H1 (cell line): ENCODE results near the gene GPR65. TPM values are rescaled to one million over a fixed set of nuclear protein-coding genes. Genes with fewer than 3 reads are reported as not detected.

Experiments used
- CTCF ChIA-PET: fragments of 300-600 bp; sonication (Branson Sonifier 250); formaldehyde crosslinking; loops from one replicate; lab custom pipeline; 2021; ENCODE audit not compliant: partially characterized antibody; lab: Charles Lee
- POLR2A ChIA-PET: fragments of 300-600 bp; sonication (Branson Sonifier 250); formaldehyde crosslinking; loops from one replicate; lab custom pipeline; 2021; ENCODE audit warnings: inconsistent platforms; ENCODE audit not compliant: partially characterized antibody; lab: Charles Lee
- DNase-seq, 2 experiments: peaks; one replicate each; pipeline versions ENCODE4 v3.0.0 to v3.0.0-alpha.2; 2010 to 2022; ENCODE audit warnings: low spot score in 2 of 2, low read depth in 1 of 2, mixed read lengths in 1 of 2
- FAIRE-seq: peaks from 2 replicates; lab custom pipeline; 2011; peaks lifted over from hg19 to GRCh38; lab: Jason Lieb, UNC
- H2AFZ ChIP-seq: 2 replicates; pipeline ENCODE4 v1.8.1; 2012; ENCODE audit warnings: low read length, inconsistent platforms
- H2AK5ac ChIP-seq: 2 replicates; pipeline ENCODE4 v1.6.1; 2013; ENCODE audit warnings: low read depth, low read length
- H2BK120ac ChIP-seq: replicated peaks from 2 replicates; pipeline ENCODE3; 2013; ENCODE audit warnings: low read depth, low read length, inconsistent platforms
- H2BK12ac ChIP-seq: 2 replicates; pipeline ENCODE4 v1.6.1; 2013; ENCODE audit warnings: low read depth, low read length
- H2BK15ac ChIP-seq: 2 replicates; pipeline ENCODE4 v1.6.1; 2013; ENCODE audit warnings: low read length
- H2BK20ac ChIP-seq: 2 replicates; pipeline ENCODE4 v1.6.1; 2013; ENCODE audit warnings: low read length
- H2BK5ac ChIP-seq: 2 replicates; pipeline ENCODE4 v1.6.1; 2013; ENCODE audit warnings: low read depth, low read length
- H3K14ac ChIP-seq: 2 replicates; pipeline ENCODE4 v1.6.1; 2013; ENCODE audit warnings: inconsistent platforms; ENCODE audit not compliant: insufficient read length
- H3K18ac ChIP-seq: 2 replicates; pipeline ENCODE4 v1.6.1; 2013; ENCODE audit warnings: low read length; ENCODE audit errors: extremely low read depth
- H3K23ac ChIP-seq: 2 replicates; pipeline ENCODE4 v1.6.1; 2013; ENCODE audit warnings: inconsistent platforms; ENCODE audit not compliant: insufficient read length
- H3K23me2 ChIP-seq: 2 replicates; pipeline ENCODE4 v1.6.1; 2013; ENCODE audit warnings: low read depth, low read length
- H3K27ac ChIP-seq: 2 replicates; pipeline ENCODE4 v1.6.1; 2011; ENCODE audit warnings: low read depth, low read length, inconsistent platforms
- H3K27me3 ChIP-seq, 4 experiments: replicated peaks in 1 of 4; 1 replicate in 1 of 4; 2 replicates in 3 of 4; pipeline versions ENCODE4 v1.6.1 to v1.8.1; 2011 to 2013; ENCODE audit warnings: low read length in 3 of 4, mild to moderate bottlenecking in 3 of 4, inconsistent platforms in 2 of 4, mixed read lengths in 2 of 4, moderate library complexity in 1 of 4; ENCODE audit not compliant: control insufficient read depth in 3 of 4, insufficient read depth in 3 of 4; ENCODE audit errors: extremely low read depth in 1 of 4
- H3K36me3 ChIP-seq, 4 experiments: 2 replicates each; pipeline versions ENCODE4 v1.6.1 to v1.8.1; 2011 to 2013; ENCODE audit warnings: mild to moderate bottlenecking in 4 of 4, low read length in 3 of 4, moderate library complexity in 2 of 4, control low read depth in 1 of 4, inconsistent platforms in 1 of 4; ENCODE audit not compliant: insufficient read depth in 4 of 4, control insufficient read depth in 2 of 4
- H3K4ac ChIP-seq: replicated peaks from 2 replicates; pipeline ENCODE3; 2013; ENCODE audit warnings: low read length, low read depth, mixed read lengths, inconsistent platforms; ENCODE audit not compliant: insufficient read length
- H3K4me1 ChIP-seq, 4 experiments: replicated peaks in 1 of 4; 1 replicate in 1 of 4; 2 replicates in 3 of 4; pipeline versions ENCODE4 v1.6.1 to v1.8.1; 2011 to 2013; ENCODE audit warnings: low read length in 3 of 4, inconsistent platforms in 2 of 4, mixed read lengths in 1 of 4; ENCODE audit not compliant: insufficient read depth in 4 of 4, control insufficient read depth in 3 of 4
- H3K4me2 ChIP-seq, 2 experiments: 2 replicates each; pipeline versions ENCODE4 v1.6.1 to v1.8.1; 2011 to 2013; ENCODE audit warnings: low read depth in 2 of 2, low read length in 2 of 2, control low read depth in 1 of 2, inconsistent platforms in 1 of 2, mild to moderate bottlenecking in 1 of 2; ENCODE audit not compliant: insufficient read depth in 1 of 2
- H3K4me3 ChIP-seq, 4 experiments: fragments of 200-600, 300-600 bp in 1 of 4; sonication (generic), shearing (Covaris generic), sonication (Bioruptor Twin) in 1 of 4; 2 replicates each; pipeline versions ENCODE4 v1.5.1 to v1.8.1; 2011 to 2016; ENCODE audit warnings: low read length in 4 of 4, low read depth in 3 of 4, control low read depth in 2 of 4, inconsistent platforms in 2 of 4, mild to moderate bottlenecking in 2 of 4, mixed read lengths in 1 of 4, moderate library complexity in 1 of 4; ENCODE audit not compliant: insufficient read depth in 2 of 4; ENCODE audit errors: extremely low read depth in 1 of 4
- H3K56ac ChIP-seq: replicated peaks from 2 replicates; pipeline ENCODE3; 2013; ENCODE audit warnings: low read depth, mild to moderate bottlenecking, mixed read lengths, low read length, inconsistent platforms; ENCODE audit not compliant: insufficient read length
- H3K79me1 ChIP-seq: 2 replicates; pipeline ENCODE4 v1.6.1; 2013; ENCODE audit warnings: low read depth, low read length, control low read depth
- H3K79me2 ChIP-seq, 2 experiments: 2 replicates each; pipeline versions ENCODE4 v1.6.1 to v1.8.1; 2012 to 2013; ENCODE audit warnings: low read length in 2 of 2, mild to moderate bottlenecking in 2 of 2, inconsistent platforms in 1 of 2; ENCODE audit not compliant: insufficient read depth in 2 of 2, control insufficient read depth in 1 of 2
- H3K9ac ChIP-seq, 4 experiments: replicated peaks in 1 of 4; 1 replicate in 1 of 4; 2 replicates in 3 of 4; pipeline versions ENCODE4 v1.6.1 to v1.8.1; 2011 to 2013; ENCODE audit warnings: low read depth in 3 of 4, low read length in 3 of 4, control low read depth in 2 of 4, mild to moderate bottlenecking in 2 of 4, moderate library complexity in 2 of 4, inconsistent platforms in 1 of 4; ENCODE audit errors: extremely low read depth in 1 of 4
- H3K9me3 ChIP-seq, 2 experiments: 2 replicates each; pipeline versions ENCODE4 v1.6.1 to v1.8.1; 2012 to 2013; ENCODE audit warnings: mild to moderate bottlenecking in 2 of 2, moderate library complexity in 2 of 2, control low read depth in 1 of 2, inconsistent platforms in 1 of 2, low read depth in 1 of 2, low read length in 1 of 2, mixed read lengths in 1 of 2; ENCODE audit not compliant: insufficient read depth in 2 of 2
- H4K20me1 ChIP-seq, 2 experiments: replicated peaks in 1 of 2; 2 replicates each; pipeline versions ENCODE3 to v1.8.1; 2011 to 2013; ENCODE audit warnings: inconsistent platforms in 2 of 2, low read length in 2 of 2, mild to moderate bottlenecking in 1 of 2; ENCODE audit not compliant: insufficient read depth in 2 of 2, control insufficient read depth in 1 of 2
- H4K5ac ChIP-seq: 2 replicates; pipeline ENCODE4 v1.6.1; 2013; ENCODE audit warnings: low read length, low read depth, mixed read lengths, inconsistent platforms; ENCODE audit not compliant: insufficient read length
- H4K8ac ChIP-seq: 2 replicates; pipeline ENCODE4 v1.8.0; 2013; ENCODE audit warnings: mild to moderate bottlenecking, moderate library complexity, low read length, inconsistent platforms; ENCODE audit not compliant: insufficient read depth; ENCODE audit errors: extremely low read depth
- H4K91ac ChIP-seq: replicated peaks from 2 replicates; pipeline ENCODE3; 2013; ENCODE audit warnings: low read length, mixed read lengths, inconsistent platforms; ENCODE audit not compliant: insufficient read length
- SIN3A ChIP-seq, 2 experiments: IDR thresholded peaks in 1 of 2; conservative IDR thresholded peaks in 1 of 2; 2 replicates each; pipeline ENCODE4 v1.6.1; 2011 to 2012; ENCODE audit warnings: low read length in 2 of 2, improper control_type of control experiment in 1 of 2, low read depth in 1 of 2, mild to moderate bottlenecking in 1 of 2
- TEAD4 ChIP-seq: IDR thresholded peaks from 2 replicates; pipeline ENCODE4 v1.6.1; 2012; ENCODE audit warnings: low read depth, low read length, inconsistent platforms, mixed read lengths
- WGBS, 2 experiments: shearing (Covaris generic) in 1 of 2; methylation state at CpG; one replicate each; pipeline versions ENCODE4 v1.1.6 to v1.1.7; 2013 to 2015; ENCODE audit warnings: low lambda C conversion rate in 2 of 2, mixed read lengths in 2 of 2, inconsistent platforms in 1 of 2, low coverage in 1 of 2, missing lambda C conversion rate in 1 of 2; ENCODE audit not compliant: insufficient replicate concordance in 2 of 2, insufficient coverage in 1 of 2, insufficient read length in 1 of 2; ENCODE audit errors: extremely low coverage in 1 of 2, missing lambda C conversion rate in 1 of 2; 5-methylcytosine and 5-hydroxymethylcytosine counted together
- polyA plus RNA-seq, 7 experiments: library from polyadenylated mRNA; depleted of rRNA in 3 of 7; stranded (reverse) in 5 of 7; unstranded in 2 of 7; fragments of >200 nt in 5 of 7; fragments of 200-250 nt in 2 of 7; gene quantifications; 1 replicate in 5 of 7; 2 replicates in 1 of 7; 4 replicates in 1 of 7; pipeline versions ENCODE4 v1.2.1 to v1.2.3, GENCODE V29; 2011 to 2013; ENCODE audit warnings: missing spikeins in 2 of 7, mixed read lengths in 2 of 7
- total RNA-seq: library from RNA; stranded (reverse); fragmentation: NEBNext Ultra II Directional; extraction: Animal tissue kit (Norgen Biotek cat#: 25700); gene quantifications from 2 replicates; pipeline ENCODE4 v1.2.1, GENCODE V29; 2021

GPR65 gene
- total and polyA plus RNA-seq, 2 of the 8 experiments (the other 6 are each of a cell fraction or from before 2014, with no cell fraction given) = not detected

- H3K56ac ChIP-seq = no peak overlapping the region
- ChIA-PET CTCF (interaction anchor here (0.7 to 1.4 kb wide), 4 partner anchors 25 to 55 kb away, joined by 3 to 6 read pairs (median 4); no protein-coding TSS in a partner anchor), POLR2A (no interaction called here)
- no peak for DNase-seq
- H2AFZ ChIP-seq = no peak overlapping the region
- no peaks in the 10 kb centered on the region for H3K9me3 ChIP-seq
- no peak for FAIRE-seq
- no peak overlapping the region for H3K4ac ChIP-seq
- no peak overlapping the region for H3K27ac ChIP-seq
- no peak overlapping the region for H2BK120ac ChIP-seq
- H3K79me1 ChIP-seq = no peaks in the 10 kb centered on the region
- H3K27me3 ChIP-seq = no peaks in the 10 kb centered on the region
- no peak overlapping the region for H4K5ac ChIP-seq
- H3K4me1 ChIP-seq = peaks cover 0 to 3% (median 0%) of the 10 kb centered on the region in 4 experiments; a peak in 3 of 7 replicates
- peaks cover 8% of the 10 kb centered on the region; the same call in 1 of the 2 replicates for H3K23me2 ChIP-seq
- 97% methylated on average over 2 of the region's 2 CpGs; no CpG with 5 or more reads in 1 of the 2 experiments for WGBS, 2 experiments
- H4K20me1 ChIP-seq = no peaks in the 10 kb centered on the region
- H3K14ac ChIP-seq = no peak overlapping the region
- TF ChIP-seq SIN3A (conservative IDR thresholded peaks at IDR 0.05 in 1 of 2, IDR thresholded peaks at IDR 0.05 in 1 of 2; ENCODE audit: low read depth in 1 of 2, low read length in 2 of 2) (no peak), TEAD4 (peak; percentile 25; the same call in 1 of the 2 replicates)
- no peak overlapping the region for H4K8ac ChIP-seq
- no peak overlapping the region for H2BK15ac ChIP-seq
- H3K4me2 ChIP-seq = no peak overlapping the region
- H2BK12ac ChIP-seq = no peak overlapping the region
- H4K91ac ChIP-seq = no peak overlapping the region
- H3K4me3 ChIP-seq = no peak overlapping the region
- no peak overlapping the region for H2AK5ac ChIP-seq
- H3K18ac ChIP-seq = no peak overlapping the region
- no peaks in the 10 kb centered on the region for H3K36me3 ChIP-seq
- H3K79me2 ChIP-seq = no peaks in the 10 kb centered on the region
- no peak overlapping the region for H3K23ac ChIP-seq
- no peak overlapping the region for H2BK20ac ChIP-seq
- H3K9ac ChIP-seq = no peak overlapping the region
- H2BK5ac ChIP-seq = no peak overlapping the region
Measured at GRCh38 chr14:87989956-87990299, 15.0 kb upstream of the GPR65 start.
